GM20000 (cell line): ENCODE results near the gene CDK5R1.
A peak's percentile ranks its signal among the peaks of the same experiment; 100 is the strongest.
"Not testable (repeated sequence)": the region's sequence is repeated elsewhere in the genome, so short reads cannot be mapped to it uniquely, and the experiment has no call there.

Source experiments
- DNase-seq: peaks from one replicate; pipeline ENCODE4 v3.0.0; 2012; ENCODE audit warnings: low spot score
- TF ChIP-seq, protein P1 (sequence below): IDR thresholded peaks from 2 replicates; pipeline ENCODE4 v1.5.1; 2012; ENCODE audit warnings: mild to moderate bottlenecking, control low read depth; ENCODE audit errors: extremely low read depth, missing control alignments

CDK5R1 gene

GRCh38 chr17:32519228-32520103 lies 32.7 kb downstream of the CDK5R1 start:
- TF ChIP-seq, protein P1, sequence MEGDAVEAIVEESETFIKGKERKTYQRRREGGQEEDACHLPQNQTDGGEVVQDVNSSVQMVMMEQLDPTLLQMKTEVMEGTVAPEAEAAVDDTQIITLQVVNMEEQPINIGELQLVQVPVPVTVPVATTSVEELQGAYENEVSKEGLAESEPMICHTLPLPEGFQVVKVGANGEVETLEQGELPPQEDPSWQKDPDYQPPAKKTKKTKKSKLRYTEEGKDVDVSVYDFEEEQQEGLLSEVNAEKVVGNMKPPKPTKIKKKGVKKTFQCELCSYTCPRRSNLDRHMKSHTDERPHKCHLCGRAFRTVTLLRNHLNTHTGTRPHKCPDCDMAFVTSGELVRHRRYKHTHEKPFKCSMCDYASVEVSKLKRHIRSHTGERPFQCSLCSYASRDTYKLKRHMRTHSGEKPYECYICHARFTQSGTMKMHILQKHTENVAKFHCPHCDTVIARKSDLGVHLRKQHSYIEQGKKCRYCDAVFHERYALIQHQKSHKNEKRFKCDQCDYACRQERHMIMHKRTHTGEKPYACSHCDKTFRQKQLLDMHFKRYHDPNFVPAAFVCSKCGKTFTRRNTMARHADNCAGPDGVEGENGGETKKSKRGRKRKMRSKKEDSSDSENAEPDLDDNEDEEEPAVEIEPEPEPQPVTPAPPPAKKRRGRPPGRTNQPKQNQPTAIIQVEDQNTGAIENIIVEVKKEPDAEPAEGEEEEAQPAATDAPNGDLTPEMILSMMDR: no peak
- peak; percentile 77 for DNase-seq

DNA sequence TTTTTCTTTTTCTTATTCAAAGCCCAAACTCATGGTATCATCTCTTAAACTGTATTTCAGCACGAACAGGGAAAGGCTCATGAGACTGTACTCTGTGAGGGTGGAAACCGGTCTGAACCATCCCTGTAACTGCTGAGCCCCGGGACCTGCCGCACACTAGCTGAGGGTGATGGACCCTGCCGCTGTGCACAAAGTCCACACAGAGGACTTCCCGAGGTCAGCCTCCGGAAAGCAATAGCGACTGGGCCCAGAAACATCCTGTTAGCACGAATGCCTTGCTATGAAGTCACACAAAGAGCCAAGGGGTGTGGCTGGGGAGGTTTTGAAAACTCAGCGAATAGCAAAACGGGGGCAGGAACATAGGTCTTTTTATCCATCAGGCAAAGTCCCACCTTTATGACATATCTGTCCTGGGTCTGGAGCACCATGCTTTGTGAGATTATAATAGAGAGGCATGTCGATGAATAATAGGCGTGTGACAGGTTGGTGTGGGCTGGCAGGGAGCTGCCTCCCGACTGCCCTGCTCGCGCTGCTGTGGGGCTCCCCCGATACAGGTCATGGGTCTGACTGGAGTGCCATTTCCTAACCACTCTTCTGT lies 33.4 kb downstream of the CDK5R1 start:
- TF ChIP-seq, protein P1: no peak
- DNase-seq: peak; percentile 67

GRCh38 chr17:32520737-32521404 lies 34.1 kb downstream of the CDK5R1 start:
- TF ChIP-seq, protein P1: no peak
- no peak for DNase-seq

- DNase-seq: peak; percentile 78
- TF ChIP-seq, protein P1: no peak
These were observed 36.4 kb downstream of the CDK5R1 start for GRCh38 chr17:32523017-32523680.

DNA sequence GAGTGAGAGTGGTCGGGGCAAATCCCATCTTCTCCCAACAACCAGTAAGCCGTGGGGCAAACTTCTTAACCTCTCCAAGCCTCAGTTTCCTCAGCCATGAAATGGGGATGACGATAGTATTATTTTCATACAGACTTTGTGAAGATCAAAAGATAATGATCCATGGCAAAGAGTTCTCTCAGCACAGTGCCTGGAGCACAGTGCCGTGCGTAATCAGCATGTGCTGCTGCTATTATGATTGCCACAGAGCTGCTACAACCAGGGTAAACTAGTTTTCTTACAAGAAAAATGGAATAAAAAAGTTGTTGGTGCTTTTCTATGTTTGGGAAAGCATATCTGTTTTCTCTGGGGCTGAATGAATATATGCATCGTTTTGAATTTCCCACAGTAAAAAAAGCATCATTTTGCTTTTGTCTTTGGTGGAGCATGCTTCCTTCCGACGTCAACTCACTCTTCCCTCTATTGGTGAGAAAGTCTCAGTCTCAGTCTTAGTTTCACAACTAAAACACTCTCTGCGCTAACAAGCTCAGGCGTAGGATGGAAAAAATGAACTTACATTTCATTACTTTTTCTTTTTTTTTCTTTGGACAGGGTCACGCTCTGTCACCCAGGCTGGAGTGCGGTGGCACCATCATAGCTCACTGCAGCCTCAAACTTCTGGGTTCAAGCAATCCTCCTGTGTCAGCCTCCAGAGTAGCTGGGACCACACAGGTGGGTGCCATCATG lies 37.2 kb downstream of the CDK5R1 start:
- TF ChIP-seq, protein P1: no peak
- peak; percentile 69 for DNase-seq

GRCh38 chr17:32524553-32524880 lies 37.7 kb downstream of the CDK5R1 start:
- not testable (repeated sequence) for DNase-seq

GRCh38 chr17:32525122-32525521 lies 38.3 kb downstream of the CDK5R1 start:
- TF ChIP-seq, protein P1: no peak
- DNase-seq: no peak
